ENCODE measurements around the gene MYO9B. TPM values are rescaled to one million over a fixed set of nuclear protein-coding genes. Genes with fewer than 3 reads are reported as not detected.

Gene MYO9B
- total RNA-seq, 1 donor from 2014 or later, result 137 TPM

DNA sequence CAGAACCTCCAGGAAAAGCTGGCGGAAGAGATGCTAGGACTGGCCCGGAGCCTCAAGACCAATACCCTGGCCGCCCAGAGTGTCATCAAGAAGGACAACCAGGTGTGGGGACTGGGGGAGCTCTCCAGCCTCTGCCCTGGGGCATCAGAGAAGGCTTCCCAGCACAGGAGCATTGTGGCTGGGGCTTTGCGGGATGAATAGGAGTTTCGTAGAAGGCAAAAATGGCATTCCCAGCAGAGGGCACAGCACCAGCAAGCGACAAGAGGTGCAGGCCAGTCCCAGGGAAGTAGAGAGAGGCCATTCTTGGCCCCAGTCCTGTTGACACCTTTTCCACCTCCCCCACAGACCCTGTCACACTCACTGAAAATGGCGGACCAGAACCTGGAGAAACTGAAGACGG is 143.7 kb downstream of the MYO9B start:
- TF ChIP-seq, protein P1, sequence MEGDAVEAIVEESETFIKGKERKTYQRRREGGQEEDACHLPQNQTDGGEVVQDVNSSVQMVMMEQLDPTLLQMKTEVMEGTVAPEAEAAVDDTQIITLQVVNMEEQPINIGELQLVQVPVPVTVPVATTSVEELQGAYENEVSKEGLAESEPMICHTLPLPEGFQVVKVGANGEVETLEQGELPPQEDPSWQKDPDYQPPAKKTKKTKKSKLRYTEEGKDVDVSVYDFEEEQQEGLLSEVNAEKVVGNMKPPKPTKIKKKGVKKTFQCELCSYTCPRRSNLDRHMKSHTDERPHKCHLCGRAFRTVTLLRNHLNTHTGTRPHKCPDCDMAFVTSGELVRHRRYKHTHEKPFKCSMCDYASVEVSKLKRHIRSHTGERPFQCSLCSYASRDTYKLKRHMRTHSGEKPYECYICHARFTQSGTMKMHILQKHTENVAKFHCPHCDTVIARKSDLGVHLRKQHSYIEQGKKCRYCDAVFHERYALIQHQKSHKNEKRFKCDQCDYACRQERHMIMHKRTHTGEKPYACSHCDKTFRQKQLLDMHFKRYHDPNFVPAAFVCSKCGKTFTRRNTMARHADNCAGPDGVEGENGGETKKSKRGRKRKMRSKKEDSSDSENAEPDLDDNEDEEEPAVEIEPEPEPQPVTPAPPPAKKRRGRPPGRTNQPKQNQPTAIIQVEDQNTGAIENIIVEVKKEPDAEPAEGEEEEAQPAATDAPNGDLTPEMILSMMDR (IDR thresholded peaks at IDR 0.05), result no peak
- DNase-seq, result no peak
- Histone ChIP-seq H3K36me3 (peaks cover 24% of the 10 kb centered on the region), H3K9me3 (no peaks in the 10 kb centered on the region), H3K27me3 (no peaks in the 10 kb centered on the region), H3K4me1 (peaks cover 12% of the 10 kb centered on the region), H3K27ac (no peak overlapping the region), H3K4me3 (no peak overlapping the region)
- intact Hi-C loops (cut with DNase I), result no loop called here
- ATAC-seq, result no peak

DNA sequence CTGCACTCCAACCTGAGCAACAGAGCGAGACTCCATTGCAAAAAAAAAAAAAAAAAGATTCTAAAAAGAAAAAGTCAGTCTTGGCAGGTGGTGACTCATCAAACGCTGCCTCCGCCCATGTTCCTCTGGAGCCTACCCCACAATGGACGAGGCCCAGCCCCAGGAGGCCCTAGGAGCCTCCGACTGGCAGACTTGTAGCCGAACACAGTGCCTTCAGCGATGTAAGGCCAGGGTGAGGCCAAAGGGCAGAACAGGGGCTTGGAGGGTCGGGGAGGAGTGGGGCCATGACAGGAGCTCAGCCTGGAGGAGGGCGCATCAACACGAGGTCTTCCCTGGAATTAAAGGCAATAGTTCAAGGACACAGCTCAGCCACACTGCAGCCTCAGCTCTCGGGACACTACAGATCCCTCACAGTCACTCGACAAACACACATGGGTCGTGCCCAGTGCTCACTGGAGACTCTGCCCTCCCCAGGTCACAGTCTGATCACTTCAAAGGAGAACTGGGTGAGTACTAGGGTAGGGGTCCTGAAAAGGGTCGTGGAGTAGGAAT is 144.7 kb downstream of the MYO9B start:
- no peak for DNase-seq
- H3K27ac ChIP-seq, result no peak overlapping the region
- intact Hi-C loops (cut with DNase I), result no loop called here
- no peaks in the 10 kb centered on the region for H3K9me3 ChIP-seq
- H3K27me3 ChIP-seq, result no peaks in the 10 kb centered on the region
- ATAC-seq, result no peak
- H3K36me3 ChIP-seq, result peaks cover 24% of the 10 kb centered on the region
- peaks cover 6% of the 10 kb centered on the region for H3K4me1 ChIP-seq
- TF ChIP-seq, protein P1 (IDR thresholded peaks at IDR 0.05), result no peak
- H3K4me3 ChIP-seq, result no peak overlapping the region

GRCh38 chr19:17225053-17225452 is 149.5 kb downstream of the MYO9B start:
- no peak for ATAC-seq
- H3K4me3 ChIP-seq, result no peak overlapping the region
- H3K36me3 ChIP-seq, result no peaks in the 10 kb centered on the region
- H3K27ac ChIP-seq, result no peak overlapping the region
- no peak for DNase-seq
- no peaks in the 10 kb centered on the region for H3K9me3 ChIP-seq
- TF ChIP-seq, protein P1 (IDR thresholded peaks at IDR 0.05), result no peak
- H3K4me1 ChIP-seq, result peaks cover 11% of the 10 kb centered on the region
- no peaks in the 10 kb centered on the region for H3K27me3 ChIP-seq
- intact Hi-C loops (cut with DNase I), result no loop called here

DNA sequence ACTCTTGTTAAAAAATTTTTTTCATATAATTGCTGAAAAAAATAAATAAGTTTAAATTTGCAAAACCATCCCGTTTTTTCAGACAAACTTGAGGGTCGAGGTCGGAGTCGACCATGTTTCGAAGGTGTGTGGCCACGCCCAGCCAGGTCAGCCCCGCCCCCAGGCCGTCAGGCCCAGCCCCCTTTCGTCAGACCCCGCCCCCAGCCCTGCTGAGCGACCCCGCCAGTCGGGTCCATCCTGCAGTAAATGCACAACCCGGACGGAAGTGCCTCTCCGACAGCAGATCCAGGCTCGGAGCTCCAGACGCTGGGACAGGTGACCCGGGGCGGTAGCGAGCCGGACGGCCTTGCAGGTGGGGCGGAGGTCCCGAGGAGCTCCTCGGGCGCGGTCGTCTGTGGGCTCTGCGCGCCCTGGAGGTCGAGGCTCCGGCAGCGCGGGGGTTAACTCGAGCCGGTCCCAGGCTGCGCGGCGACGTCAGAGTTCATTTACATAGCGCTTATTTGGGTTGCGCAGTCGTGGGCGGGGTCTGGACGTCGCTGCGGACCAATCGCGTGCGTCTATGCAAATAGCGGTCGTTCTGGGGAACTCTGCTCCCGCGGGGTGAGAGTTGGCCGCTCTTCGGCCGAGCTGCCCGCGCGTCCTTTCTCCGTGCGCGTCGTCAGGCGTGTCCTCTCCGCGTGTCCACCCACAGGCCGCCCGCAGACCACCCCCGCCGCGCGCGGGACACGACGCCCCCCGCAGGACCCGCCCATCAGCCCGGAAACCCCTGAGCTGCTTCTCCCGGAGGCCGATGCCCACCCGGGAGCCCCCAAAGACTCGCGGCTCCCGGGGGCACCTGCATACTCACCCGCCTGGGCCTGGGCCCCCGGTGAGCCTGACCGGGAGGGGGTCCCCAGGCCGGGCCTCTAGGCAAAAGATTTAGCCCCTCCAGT is 150.7 kb downstream of the MYO9B start, which contains the start of gene OCEL1:
Gene OCEL1, plus strand, starts transcription at position 225 of the 932 bp plus-strand sequence. Its CDS starts 22 bp downstream, at position 247.
- H3K27ac ChIP-seq, result peak within 1 kb of the TSS; percentile 85
- intact Hi-C loops (cut with DNase I), result no loop called here
- peaks cover 11% of the 10 kb centered on the region for H3K4me1 ChIP-seq
- H3K9me3 ChIP-seq, result no peaks in the 10 kb centered on the region
- H3K36me3 ChIP-seq, result peaks cover 7% of the 10 kb centered on the region
- peak within 1 kb of the TSS; percentile 55 for H3K4me3 ChIP-seq
- peak; percentile 96 for ATAC-seq
- peak; percentile 100 for DNase-seq
- TF ChIP-seq, protein P1 (IDR thresholded peaks at IDR 0.05), result no peak
- H3K27me3 ChIP-seq, result no peaks in the 10 kb centered on the region

- no peaks in the 10 kb centered on the region for H3K9me3 ChIP-seq
- no peak for DNase-seq
- intact Hi-C loops (cut with DNase I), result no loop called here
- no peak overlapping the region for H3K27ac ChIP-seq
- H3K4me1 ChIP-seq, result peaks cover 11% of the 10 kb centered on the region
- ATAC-seq, result no peak
- TF ChIP-seq, protein P1 (IDR thresholded peaks at IDR 0.05), result no peak
- H3K4me3 ChIP-seq, result no peak overlapping the region
- no peaks in the 10 kb centered on the region for H3K27me3 ChIP-seq
- peaks cover 23% of the 10 kb centered on the region for H3K36me3 ChIP-seq
Observed at GRCh38 chr19:17227798-17228367, 152.3 kb downstream of the MYO9B start.
